SK-N-DZ (cell line): ENCODE data around the gene GPR153.

Source experiments
- DNase-seq: peaks from one replicate; pipeline ENCODE4 v3.0.0-alpha.2; 2015; ENCODE audit warnings: low spot score

Gene GPR153

DNA sequence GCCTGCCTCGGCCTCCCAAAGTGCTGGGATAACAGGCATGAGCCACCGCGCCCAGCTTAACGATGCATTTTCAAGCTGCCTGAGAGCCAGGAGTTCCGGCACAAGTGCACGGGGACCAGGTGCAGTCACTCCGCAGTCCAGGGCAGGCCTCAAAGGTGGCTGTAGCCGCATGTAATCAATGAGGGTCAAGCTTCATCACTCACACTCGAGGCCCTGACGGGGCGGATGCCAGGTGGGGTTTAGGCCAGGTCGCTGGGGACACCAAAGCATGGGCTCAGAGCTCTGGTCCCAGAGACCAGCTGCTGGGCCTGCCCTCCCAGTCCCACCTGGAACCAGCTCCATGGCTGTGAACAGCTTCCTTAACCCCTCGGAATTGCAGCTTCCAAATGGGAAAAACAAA, 26.1 kb upstream of the GPR153 start:
- DNase-seq = no peak

DNA sequence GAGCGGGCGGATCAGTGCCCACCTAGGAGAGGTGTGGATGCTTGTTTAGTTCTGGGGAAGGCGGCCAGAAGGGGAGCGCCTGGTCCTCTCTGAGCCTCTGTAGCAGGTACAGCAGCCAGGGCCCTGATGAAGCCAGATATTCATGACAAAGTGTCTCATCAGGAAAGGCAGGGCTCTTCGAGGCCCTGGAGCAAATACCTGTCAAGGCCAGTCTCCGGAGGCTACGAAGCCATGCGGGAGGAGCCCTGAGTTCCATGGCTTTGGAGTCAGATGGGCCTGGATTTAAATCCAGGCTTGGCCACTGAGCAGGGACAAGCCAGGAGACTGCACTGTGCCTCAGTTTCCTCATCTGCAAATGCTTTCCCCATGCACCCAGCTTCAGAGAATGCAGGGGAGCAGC, 25.4 kb upstream of the GPR153 start:
- DNase-seq = no peak

DNA sequence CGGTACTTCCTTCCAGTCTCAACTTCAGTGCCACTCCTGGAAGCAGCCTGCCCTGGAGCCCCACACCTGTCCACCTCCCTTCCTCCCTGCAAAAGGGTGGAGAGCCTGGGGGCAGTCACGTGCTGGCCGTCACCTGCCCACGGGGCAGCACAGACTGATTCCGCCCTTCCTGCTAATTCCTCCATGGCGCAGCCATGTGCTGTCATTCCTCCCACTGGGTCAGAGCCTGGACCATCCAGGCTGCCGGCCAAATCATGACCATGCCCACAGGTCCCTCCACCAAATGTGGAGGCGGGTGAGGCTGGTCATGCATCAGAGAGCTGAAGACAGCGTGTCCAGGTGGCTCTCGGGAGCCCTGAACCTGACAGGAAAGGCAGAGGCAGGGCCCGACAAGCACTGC, 24.4 kb upstream of the GPR153 start:
- no peak for DNase-seq

DNA sequence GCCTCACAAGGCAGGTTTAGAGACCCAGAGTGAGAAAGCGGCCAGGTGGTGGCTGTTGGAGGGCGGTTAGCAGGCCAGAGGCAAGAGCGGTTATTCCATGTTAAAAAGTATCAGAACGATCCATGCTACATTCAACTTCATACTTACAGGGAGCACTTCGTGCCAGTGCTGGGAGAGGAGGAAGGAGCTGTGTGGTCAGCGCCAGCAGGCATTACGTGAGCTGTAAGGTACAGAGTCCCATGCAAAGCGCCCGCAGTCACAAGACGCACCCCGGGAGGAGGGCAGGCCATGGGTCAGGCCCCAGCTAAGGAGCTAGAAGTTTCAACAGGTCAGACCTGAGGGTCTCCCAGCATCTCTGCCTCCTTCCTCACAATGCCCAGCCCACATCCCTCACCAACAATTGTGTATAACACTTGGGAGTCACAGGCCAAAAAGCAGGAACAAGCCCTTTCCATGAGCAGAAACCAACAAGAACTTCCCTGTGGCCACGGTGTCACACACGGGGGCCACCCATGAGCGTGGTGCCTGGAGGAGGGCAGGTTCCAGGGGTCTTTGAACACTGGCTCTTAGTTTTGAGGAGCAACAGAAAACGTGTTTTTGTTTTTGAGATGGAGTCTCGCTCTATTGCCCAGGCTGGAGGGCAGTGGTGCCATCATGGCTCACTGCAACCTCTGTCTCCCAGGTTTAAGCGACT, 21.8 kb upstream of the GPR153 start:
- no peak for DNase-seq

DNA sequence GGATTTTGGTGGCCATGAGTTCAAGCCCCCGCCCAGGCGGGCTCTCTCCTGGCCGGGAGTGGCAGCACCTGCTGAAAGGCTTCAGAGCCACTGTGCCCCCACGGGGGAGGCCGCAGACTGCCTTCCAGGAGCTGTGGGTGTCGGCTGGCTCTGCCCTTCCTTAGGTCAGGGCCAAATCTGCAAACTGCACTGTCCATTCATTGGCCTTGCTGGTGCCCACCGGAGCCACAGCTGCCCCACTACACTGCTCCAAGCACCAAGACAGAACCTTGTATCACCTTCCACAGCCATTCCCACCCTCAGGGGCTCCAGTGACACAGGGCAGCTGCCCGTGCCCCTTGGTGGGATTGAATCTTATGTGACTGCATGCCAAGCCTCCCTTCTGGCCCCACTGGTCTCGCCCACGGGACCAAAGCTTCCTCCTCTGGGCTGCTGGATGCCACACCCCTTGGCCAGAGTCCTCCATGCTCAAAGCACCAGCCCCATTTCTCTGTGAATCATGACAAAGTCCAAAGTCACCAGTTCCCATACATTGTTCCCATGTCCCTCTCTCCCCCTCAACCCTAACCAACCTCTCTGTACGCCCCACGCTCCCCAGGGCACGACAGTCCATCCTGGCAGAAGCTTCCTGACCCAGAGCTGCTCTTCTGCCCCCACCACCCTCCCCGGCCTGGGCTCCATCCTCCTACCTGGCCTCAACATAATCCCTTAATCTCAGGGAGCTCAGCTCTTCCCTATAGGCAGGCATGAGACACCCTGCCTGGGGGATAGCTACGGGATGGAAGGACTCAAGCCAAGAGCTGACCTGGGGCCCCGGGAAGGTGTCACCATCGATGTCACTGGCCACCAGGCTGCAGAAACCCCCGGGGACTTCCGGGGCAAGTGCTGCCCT, 20.9 kb upstream of the GPR153 start:
- no peak for DNase-seq

DNA sequence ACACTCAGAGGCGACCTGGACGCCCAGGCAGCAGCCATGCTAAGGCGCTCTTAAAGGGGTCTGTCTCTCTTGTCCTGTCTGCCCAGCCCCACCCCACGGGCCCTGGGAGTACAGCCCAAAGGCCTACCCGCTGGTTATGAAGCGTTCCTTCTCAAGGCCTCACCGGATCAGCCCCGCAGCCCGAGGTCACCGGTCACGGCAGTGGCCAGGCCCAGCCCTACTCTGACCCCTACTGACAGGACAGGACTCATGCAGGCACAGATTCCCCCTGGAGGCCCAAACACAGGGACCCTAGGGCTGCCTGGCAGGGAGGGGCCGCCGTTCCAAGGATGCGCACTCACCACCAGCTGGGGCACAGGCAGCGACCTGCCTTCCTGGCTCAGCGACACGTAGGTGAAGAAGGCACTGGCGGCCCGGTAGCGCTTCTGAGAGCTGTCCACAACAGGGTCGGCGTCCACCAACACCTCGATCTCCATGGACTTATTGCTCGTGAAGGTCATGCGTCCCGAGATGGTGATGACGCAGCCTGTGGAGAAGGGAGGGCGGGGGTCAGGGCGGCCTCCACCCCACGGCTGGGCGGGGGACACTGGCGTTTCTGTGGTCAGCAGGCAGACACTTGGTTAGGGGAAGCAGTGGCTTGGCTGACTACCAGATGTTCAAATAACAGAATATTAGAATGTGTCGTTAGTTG, 20.0 kb upstream of the GPR153 start:
- no peak for DNase-seq

DNA sequence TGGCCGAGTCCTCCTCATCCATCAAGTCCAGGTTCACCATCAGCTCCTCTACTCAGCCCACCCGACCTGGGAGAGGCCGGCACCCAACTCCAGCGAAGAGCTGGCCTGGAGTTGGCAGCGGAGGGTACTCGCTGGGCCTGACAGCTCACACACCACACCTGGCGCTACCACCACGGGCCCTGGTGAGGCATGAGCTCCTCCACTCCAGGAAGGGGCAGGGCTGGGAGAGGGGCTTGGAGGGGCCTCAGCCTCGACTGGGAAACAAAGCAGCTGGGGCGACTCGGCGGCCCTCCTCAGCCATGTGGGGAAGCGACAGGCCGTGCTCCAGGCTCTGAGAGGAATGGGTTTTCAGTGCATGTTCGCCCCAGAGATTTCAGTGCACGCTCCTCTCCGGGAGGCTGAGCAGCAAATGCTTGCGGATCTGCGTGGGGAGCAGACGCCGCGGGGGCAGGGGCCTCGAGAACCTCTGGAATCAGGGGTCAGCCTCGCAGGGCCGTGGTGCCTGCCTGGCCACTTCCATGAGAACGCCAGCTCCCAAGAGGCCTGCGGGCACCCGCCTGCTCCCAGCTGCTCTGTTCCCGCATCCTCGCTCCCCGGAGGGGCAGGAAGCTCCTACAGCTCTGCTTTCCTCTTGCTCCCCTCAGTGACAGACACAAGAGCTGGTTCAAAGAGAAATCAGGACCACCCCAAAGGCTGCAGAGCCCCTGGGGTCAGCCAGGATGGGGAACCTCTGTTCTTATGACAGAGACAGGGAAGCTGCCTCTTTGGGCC, 18.9 kb upstream of the GPR153 start:
- DNase-seq = no peak

DNA sequence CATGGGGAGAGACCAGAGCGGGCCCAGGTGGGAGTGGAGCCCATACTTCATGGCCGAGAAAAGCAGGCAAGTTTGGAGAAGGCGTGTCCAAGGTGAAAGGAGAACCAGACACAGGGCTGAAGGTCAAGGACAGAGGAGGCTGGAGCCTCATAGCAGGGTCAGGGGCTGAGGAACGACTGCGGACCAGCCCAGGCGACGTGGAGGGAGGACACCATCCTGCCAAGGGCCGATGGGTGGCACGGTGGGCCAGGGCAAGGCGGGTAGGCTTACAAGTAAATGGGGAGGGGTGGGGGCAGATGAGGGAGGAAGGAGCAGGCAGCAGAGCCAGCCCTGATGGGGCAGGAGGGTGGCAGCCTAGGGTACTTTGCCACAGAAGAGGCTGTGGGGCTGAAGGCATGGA, 18.2 kb upstream of the GPR153 start:
- DNase-seq = no peak

DNA sequence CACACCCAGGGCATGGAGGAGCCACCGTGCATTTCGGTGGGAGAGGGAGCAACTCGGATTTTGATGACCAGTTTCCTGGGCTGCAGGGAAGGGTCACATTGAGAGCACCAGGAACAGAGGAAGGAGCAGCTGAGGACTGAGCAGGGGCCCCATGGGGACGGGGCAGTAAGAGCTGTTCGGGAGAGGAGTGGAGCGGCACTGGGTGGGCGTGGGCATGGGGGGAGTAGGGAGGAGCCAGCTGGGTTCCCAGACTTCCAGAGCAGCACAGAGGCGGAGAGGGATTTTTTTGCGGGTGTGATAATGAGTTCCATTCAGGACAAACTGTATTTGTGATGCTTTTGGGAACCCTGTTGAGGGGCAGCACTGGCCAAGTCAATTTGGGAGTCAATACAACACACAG, 17.4 kb upstream of the GPR153 start:
- DNase-seq = no peak

DNA sequence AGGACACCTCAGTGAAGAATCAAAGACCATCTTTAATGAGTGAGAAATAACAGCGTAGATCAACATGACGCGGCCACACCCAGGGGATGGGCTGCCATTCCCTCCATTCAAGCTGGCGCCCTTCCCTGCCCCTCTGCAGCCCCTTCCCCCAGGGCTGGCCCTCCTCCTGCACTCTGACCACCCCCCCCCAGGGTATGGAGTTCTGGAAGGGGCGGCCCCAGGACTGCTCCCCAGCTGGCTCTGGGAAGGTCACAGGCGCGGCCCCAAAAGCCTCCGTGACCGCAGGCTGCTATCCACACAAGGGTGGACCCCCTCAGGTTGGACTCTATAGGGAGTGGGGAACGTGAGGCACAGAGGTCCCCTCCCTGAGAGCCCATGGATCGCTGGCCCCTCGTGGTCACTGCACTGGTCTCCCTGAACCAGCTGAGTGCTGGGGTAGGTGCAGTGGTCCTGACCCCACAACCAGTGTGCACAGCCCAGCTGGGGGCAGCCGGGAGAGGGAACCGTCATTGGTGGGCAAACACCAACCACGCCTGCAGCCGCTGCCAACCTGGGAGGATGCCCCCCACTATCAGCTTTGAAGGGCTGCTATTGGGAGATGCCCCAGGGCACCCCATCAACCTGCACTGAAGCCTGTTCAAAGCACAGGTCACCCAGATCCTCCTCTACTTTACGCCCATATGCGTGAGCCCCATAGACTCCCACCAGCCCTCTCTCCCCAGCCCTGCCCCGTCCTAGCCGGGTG, 16.1 kb upstream of the GPR153 start:
- no peak for DNase-seq

DNA sequence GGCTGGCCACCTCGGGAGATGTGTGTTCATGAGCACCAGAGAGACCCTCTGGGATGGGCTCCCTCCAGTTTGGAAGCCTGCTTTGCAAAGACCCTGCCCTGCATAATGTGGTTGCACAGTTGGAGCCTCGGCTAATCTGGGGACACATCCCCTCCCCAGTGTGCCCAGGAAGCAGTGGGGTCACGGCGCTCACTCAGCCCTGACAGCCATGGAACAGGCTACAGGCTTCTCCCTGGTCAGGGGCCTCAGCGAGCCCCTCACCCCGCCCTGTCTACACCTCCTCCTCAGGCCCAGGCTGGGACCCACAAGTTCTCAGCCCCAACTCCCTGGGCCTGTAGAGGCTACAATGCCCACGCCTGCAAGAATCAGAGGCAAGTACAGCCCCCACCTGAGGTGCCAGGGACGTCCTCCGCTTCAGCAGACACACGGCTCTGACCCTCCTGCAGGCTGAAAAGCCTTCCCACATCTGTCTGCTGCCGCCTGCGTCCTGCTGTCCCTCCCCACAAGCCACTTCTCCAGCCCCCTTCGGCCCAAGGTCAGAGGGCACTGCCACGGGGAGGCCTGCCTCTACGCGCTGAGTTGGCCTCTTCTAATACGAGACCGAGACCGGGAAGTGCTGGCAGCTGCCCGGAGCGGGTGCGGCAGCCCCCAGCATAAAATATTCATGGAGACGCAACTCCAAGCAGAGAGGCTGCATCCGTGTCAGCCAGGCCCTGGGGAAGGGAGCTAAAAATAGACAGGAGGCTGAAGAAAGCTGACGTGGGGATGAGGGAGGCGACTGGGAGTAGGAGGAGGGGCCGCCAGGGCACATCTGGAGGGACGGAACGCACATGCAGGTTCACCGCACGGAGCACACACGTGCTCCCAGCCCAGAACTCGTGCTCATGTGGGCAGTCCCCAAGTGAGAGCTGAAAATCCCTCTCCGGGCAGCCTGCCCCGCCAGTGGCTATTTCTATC, 15.2 kb upstream of the GPR153 start:
- DNase-seq = peak; percentile 45

DNA sequence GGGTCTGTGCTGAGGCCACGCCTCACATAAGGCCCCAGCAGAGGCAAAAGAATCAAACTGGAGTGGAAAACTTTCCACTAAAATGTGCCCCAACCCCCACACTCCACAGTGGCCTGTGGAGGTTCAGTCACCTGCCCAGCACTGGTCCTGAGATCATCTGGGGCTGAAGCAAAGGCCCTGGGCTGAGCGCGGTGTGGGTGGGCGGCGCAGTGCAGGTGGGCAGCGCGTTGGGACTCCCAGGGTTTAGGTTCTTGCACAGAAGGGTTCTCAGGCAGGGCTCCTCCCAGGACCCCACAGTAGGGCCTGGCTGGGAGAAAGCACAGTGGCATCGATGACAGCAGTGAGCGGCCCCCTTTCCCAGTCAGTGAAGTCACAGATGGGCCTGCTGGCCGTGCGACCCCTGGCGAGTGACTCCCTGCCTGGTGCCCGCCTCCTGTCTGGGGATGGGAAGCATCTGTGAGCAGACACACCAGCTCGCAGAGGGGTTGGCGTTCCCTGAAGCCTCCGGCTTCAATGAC, 13.8 kb upstream of the GPR153 start:
- DNase-seq = no peak

DNA sequence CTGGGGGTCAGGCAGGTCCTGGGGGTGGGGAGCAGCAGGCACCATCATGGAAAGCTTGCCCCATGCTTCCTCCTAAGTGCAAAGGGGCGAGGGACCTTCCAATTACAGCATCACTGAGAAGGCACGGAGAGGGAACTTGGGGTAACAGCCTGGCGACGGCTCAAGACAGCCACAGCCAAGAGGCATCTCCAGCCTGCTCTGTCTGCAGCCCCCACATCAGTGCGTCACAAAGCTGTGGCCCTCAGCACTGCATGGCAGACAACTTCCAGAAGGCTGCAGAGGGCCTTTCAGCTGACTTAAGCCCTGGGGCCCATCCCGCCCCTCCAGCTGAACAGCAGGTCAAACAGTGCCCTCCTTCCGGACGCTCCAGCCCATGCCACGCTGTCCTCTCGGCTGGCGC, 13.2 kb upstream of the GPR153 start:
- DNase-seq = no peak

DNA sequence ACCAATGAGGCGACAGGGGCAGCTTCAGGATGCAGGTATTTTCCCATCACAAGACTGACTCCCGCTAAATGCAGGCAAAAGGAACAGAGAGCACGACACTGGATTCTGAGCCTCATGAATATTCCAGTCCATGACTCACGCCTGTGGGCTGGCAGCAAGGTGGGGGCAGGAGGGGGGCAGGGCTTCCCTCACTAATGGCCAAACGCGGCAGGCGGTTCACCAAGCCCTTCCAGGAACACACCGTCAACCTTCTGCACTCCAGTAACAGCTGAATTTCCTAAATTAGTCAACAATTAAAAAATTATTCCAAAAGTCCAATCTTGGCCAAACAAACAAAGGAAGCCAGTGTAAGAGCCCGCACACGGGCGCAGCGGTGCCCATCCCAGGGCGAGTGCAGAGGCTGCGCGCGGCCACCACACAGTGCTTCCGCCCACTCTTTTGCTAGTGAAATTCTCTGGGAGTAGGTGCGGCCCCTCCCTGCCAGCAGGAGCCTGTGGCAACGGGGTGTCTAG, 12.5 kb upstream of the GPR153 start:
- DNase-seq = no peak

DNA sequence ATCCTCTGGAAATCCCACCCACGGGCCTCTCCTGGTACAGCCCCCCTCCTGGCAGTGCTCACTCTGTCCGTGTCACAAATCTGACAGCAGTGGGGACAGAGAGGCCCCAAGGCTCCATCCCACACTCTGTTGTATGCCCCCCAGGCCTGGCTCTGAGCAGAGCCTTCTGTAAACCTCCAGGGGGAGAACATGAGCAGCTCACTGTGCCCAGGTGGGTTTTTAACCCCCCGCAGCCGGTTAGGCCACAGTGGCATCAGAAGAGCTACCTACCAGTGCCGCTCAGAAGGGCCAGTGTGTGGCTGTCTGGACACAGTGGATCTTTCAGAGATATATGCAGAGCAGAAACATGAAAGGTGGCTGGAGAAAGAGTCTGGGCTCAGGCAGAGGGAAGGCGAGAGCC, 12.0 kb upstream of the GPR153 start:
- no peak for DNase-seq

DNA sequence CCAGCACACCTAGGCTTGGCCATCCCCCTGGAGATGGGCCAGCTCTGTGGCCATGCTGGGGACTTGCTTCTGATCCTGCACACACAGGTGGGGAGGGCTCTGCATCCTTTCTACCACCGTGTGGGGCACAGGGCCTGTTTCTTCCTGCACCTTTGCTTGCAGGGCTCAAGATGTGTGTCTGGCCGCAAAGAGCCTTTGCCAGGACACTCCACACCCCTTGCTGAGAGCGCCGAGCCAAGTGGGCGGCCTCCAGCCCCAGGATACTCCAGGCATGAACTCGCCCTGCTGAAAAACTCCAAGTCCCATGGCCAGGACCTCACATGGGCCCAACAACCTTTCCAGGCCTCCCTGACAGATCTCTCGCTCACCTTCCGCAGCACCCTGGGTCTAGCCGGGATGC, 11.6 kb upstream of the GPR153 start:
- DNase-seq = no peak

DNA sequence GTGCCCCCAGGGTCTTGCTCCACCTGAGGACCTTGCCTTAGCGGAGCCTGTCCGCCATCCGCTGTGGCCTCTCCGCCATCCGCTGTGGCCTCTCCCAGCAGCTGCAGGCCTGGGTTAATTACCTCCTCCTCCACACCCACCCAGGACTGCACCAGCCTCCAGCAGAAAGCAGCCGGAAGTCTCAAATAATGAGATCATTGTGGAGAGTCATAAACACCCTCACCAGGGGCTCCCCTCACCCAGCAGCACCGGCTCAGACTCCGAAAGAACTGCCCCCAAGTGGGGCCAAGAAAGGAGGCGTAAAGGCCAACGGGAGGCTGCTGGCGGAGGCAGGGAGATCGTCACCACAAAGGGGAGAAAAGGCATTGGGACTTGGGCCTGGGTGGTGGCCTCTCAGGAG, 10.7 kb upstream of the GPR153 start:
- DNase-seq = no peak

DNA sequence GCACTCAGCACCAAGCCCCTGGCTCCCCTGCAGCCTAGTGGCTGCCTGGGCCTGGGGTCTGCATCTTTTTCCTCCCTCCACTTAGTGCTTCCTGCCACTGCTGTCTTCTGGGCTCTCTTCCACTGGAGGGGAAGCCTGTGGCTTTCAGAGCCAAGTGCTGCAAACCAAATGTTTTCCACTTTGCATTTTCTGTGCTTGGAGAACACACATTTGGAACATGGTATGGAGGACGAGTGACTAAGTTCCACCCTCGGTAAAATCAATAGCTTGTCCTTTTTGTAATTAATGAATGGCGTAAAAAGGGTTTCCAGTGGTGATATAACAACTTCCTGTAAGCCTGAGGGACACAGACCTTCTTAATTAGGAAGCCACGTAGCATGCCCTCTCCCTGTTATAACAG, 10.1 kb upstream of the GPR153 start:
- no peak for DNase-seq

DNA sequence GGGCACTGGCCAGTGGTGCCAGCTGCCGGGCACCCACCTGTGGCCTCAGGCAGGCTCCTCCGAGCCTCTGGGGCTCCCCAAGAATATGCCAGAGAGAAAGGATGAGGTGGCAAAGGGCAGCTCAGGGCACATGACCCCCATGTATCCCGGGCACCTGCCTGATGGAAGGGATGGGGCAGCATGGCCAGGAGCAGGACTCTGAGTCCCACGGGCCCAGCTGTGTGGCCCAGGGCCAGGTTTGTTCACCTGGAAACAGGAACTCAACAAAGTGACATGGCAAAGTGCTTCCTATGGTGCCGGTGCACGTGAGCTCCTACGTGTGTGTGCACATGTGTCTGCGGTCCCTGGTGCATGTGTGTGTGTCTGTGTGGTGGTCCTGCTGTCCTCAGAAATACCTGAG, 9.5 kb upstream of the GPR153 start:
- no peak for DNase-seq
